ENCODE measurements around the gene TROAP. TPM values are rescaled to one million over a fixed set of nuclear protein-coding genes. Genes with fewer than 3 reads are reported as not detected.

Gene TROAP
- total RNA-seq, 2 experiments from 2014 or later, result 89.5 to 107 TPM

GRCh38 chr12:49357103-49357678 is 34.1 kb downstream of the TROAP start:
- H3K36me3 Mint-ChIP-seq, result no peaks in the 10 kb centered on the region
- no peak overlapping the region for H3K27ac Mint-ChIP-seq
- DNase-seq (no peak), ATAC-seq (no peak)
- peaks cover 6% of the 10 kb centered on the region for H3K4me1 Mint-ChIP-seq
- peaks cover 59% of the 10 kb centered on the region for H3K27me3 Mint-ChIP-seq
- no peak overlapping the region for H3K4me3 Mint-ChIP-seq
- CTCF ChIA-PET, result interaction anchor here (0.6 to 7.4 kb wide), 25 partner anchors 10 to 349 kb away, joined by 3 to 260 read pairs (median 5); partner anchors contain the start of genes DNAJC22, PRPH, SPATS2 and TROAP
- H3K9me3 Mint-ChIP-seq (ENCODE audit: low read depth), result no peaks in the 10 kb centered on the region

- H3K4me3 Mint-ChIP-seq, result no peak overlapping the region
- H3K36me3 Mint-ChIP-seq, result no peaks in the 10 kb centered on the region
- peaks cover 6% of the 10 kb centered on the region for H3K4me1 Mint-ChIP-seq
- ATAC-seq, result peak; percentile 96
- no peaks in the 10 kb centered on the region for H3K9me3 Mint-ChIP-seq (ENCODE audit: low read depth)
- no peak overlapping the region for H3K27ac Mint-ChIP-seq
- CTCF ChIA-PET, result interaction anchor here (0.6 to 7.4 kb wide), 61 partner anchors 10 to 350 kb away, joined by 3 to 260 read pairs (median 5); partner anchors contain the start of genes DNAJC22, KCNH3, PRPF40B and PRPH
- H3K27me3 Mint-ChIP-seq, result peaks cover 49% of the 10 kb centered on the region
- peak; percentile 75 for DNase-seq
Measured at GRCh38 chr12:49358483-49359141, 35.6 kb downstream of the TROAP start.

- H3K4me3 Mint-ChIP-seq, result no peak overlapping the region
- H3K4me1 Mint-ChIP-seq, result peaks cover 6% of the 10 kb centered on the region
- DNase-seq (no peak), ATAC-seq (no peak)
- H3K9me3 Mint-ChIP-seq (ENCODE audit: low read depth), result no peaks in the 10 kb centered on the region
- CTCF ChIA-PET, result interaction anchor here (0.9 to 7.4 kb wide), 22 partner anchors 9 to 281 kb away, joined by 3 to 260 read pairs (median 8); partner anchors contain the start of genes DNAJC22, PRPH and SPATS2
- no peaks in the 10 kb centered on the region for H3K36me3 Mint-ChIP-seq
- H3K27ac Mint-ChIP-seq, result no peak overlapping the region
- peaks cover 42% of the 10 kb centered on the region for H3K27me3 Mint-ChIP-seq
Measured at GRCh38 chr12:49359671-49360070, 36.6 kb downstream of the TROAP start.

GRCh38 chr12:49362077-49362476 is 39.0 kb downstream of the TROAP start:
- H3K9me3 Mint-ChIP-seq (ENCODE audit: low read depth), result no peaks in the 10 kb centered on the region
- H3K4me1 Mint-ChIP-seq, result peaks cover 12% of the 10 kb centered on the region
- no peak overlapping the region for H3K27ac Mint-ChIP-seq
- DNase-seq, result no peak
- CTCF ChIA-PET, result interaction anchor here (1.1 to 7.4 kb wide), 5 partner anchors 9 to 283 kb away, joined by 3 to 260 read pairs (median 6); partner anchors contain the start of gene DNAJC22
- no peaks in the 10 kb centered on the region for H3K36me3 Mint-ChIP-seq
- peaks cover 30% of the 10 kb centered on the region for H3K27me3 Mint-ChIP-seq
- ATAC-seq, result no peak
- H3K4me3 Mint-ChIP-seq, result no peak overlapping the region

- Mint-ChIP-seq H3K4me3 (no peak overlapping the region), H3K9me3 (ENCODE audit: low read depth) (no peaks in the 10 kb centered on the region), H3K4me1 (peaks cover 27% of the 10 kb centered on the region), H3K27me3 (peaks cover 9% of the 10 kb centered on the region), H3K36me3 (no peaks in the 10 kb centered on the region), H3K27ac (no peak overlapping the region)
- CTCF ChIA-PET, result interaction anchor here (1.1 to 4.6 kb wide), 5 partner anchors 18 to 376 kb away, joined by 3 to 41 read pairs (median 5); partner anchors contain the start of genes C1QL4, DNAJC22, TMBIM6 and TROAP
- ATAC-seq (no peak), DNase-seq (no peak)
Measured at GRCh38 chr12:49364989-49365388, 41.9 kb downstream of the TROAP start.

GRCh38 chr12:49365542-49365941 is 42.5 kb downstream of the TROAP start:
- Mint-ChIP-seq H3K9me3 (ENCODE audit: low read depth) (no peaks in the 10 kb centered on the region), H3K4me1 (peaks cover 32% of the 10 kb centered on the region), H3K36me3 (no peaks in the 10 kb centered on the region), H3K4me3 (peak overlapping the region; percentile 95), H3K27me3 (peaks cover 7% of the 10 kb centered on the region), H3K27ac (no peak overlapping the region)
- DNase-seq, result no peak
- no peak for ATAC-seq
- CTCF ChIA-PET, result interaction anchor here (0.7 to 6.2 kb wide), 8 partner anchors 8 to 376 kb away, joined by 3 to 48 read pairs (median 13); partner anchors contain the start of genes DNAJC22 and TMBIM6

GRCh38 chr12:49366096-49366651 is 43.1 kb downstream of the TROAP start:
- H3K27ac Mint-ChIP-seq, result peak overlapping the region; percentile 98
- DNase-seq, result no peak
- peak; percentile 20 for ATAC-seq
- H3K4me1 Mint-ChIP-seq, result peaks cover 35% of the 10 kb centered on the region
- no peaks in the 10 kb centered on the region for H3K9me3 Mint-ChIP-seq (ENCODE audit: low read depth)
- peak overlapping the region; percentile 95 for H3K4me3 Mint-ChIP-seq
- H3K27me3 Mint-ChIP-seq, result peaks cover 4% of the 10 kb centered on the region
- peaks cover 1% of the 10 kb centered on the region for H3K36me3 Mint-ChIP-seq
- CTCF ChIA-PET, result interaction anchor here (0.5 to 6.2 kb wide), 18 partner anchors 8 to 601 kb away, joined by 3 to 48 read pairs (median 4); partner anchors contain the start of genes DNAJC22 and TMBIM6

- Mint-ChIP-seq H3K4me1 (peaks cover 35% of the 10 kb centered on the region), H3K4me3 (peak overlapping the region; percentile 95), H3K36me3 (peaks cover 1% of the 10 kb centered on the region), H3K9me3 (ENCODE audit: low read depth) (no peaks in the 10 kb centered on the region), H3K27me3 (no peaks in the 10 kb centered on the region), H3K27ac (peak overlapping the region; percentile 98)
- peak; percentile 94 for DNase-seq
- peak; percentile 88 for ATAC-seq
- CTCF ChIA-PET, result interaction anchor here (0.5 to 6.2 kb wide), 22 partner anchors 9 to 600 kb away, joined by 3 to 48 read pairs (median 4); partner anchors contain the start of genes DNAJC22, FMNL3, PRPF40B and TMBIM6
Measured at GRCh38 chr12:49366652-49367380, 43.8 kb downstream of the TROAP start.

- H3K4me1 Mint-ChIP-seq, result peaks cover 35% of the 10 kb centered on the region
- H3K27me3 Mint-ChIP-seq, result no peaks in the 10 kb centered on the region
- H3K27ac Mint-ChIP-seq, result peak within 1 kb of the TSS; percentile 98
- H3K9me3 Mint-ChIP-seq (ENCODE audit: low read depth), result no peaks in the 10 kb centered on the region
- H3K36me3 Mint-ChIP-seq, result peaks cover 1% of the 10 kb centered on the region
- DNase-seq, result no peak
- peak within 1 kb of the TSS; percentile 95 for H3K4me3 Mint-ChIP-seq
- no peak for ATAC-seq
- CTCF ChIA-PET, result interaction anchor here (0.7 to 6.2 kb wide), 18 partner anchors 8 to 599 kb away, joined by 3 to 48 read pairs (median 4); partner anchors contain the start of genes DNAJC22, FMNL3, PRPF40B and TMBIM6
Measured at GRCh38 chr12:49367381-49368239, 44.6 kb downstream of the TROAP start, which contains the start of gene SPATS2. SPATS2 (plus strand) TSS chr12:49367462; CDS start chr12:49461013, 93,551 bp downstream.

- Mint-ChIP-seq H3K27ac (peak overlapping the region; percentile 98), H3K4me1 (peaks cover 37% of the 10 kb centered on the region), H3K9me3 (ENCODE audit: low read depth) (no peaks in the 10 kb centered on the region), H3K36me3 (peaks cover 3% of the 10 kb centered on the region), H3K4me3 (peak overlapping the region; percentile 95), H3K27me3 (no peaks in the 10 kb centered on the region)
- no peak for ATAC-seq
- DNase-seq, result no peak
- CTCF ChIA-PET, result interaction anchor here (0.7 to 6.2 kb wide), 4 partner anchors 10 to 145 kb away, joined by 3 to 48 read pairs (median 37); partner anchors contain the start of gene DNAJC22
Measured at GRCh38 chr12:49368240-49368600, 45.2 kb downstream of the TROAP start.

GRCh38 chr12:49369411-49370145 is 46.5 kb downstream of the TROAP start:
- H3K27ac Mint-ChIP-seq, result peak overlapping the region; percentile 25
- H3K27me3 Mint-ChIP-seq, result no peaks in the 10 kb centered on the region
- DNase-seq, result peak; percentile 57
- no peak overlapping the region for H3K4me3 Mint-ChIP-seq
- peaks cover 3% of the 10 kb centered on the region for H3K36me3 Mint-ChIP-seq
- peaks cover 40% of the 10 kb centered on the region for H3K4me1 Mint-ChIP-seq
- CTCF ChIA-PET, result interaction anchor here (1.2 to 6.2 kb wide), 3 partner anchors 12 to 144 kb away, joined by 4 to 48 read pairs (median 9); partner anchors contain the start of gene DNAJC22
- no peaks in the 10 kb centered on the region for H3K9me3 Mint-ChIP-seq (ENCODE audit: low read depth)
- no peak for ATAC-seq
